ENCODE measurements around the gene KCNMA1. TPM values are rescaled to one million over a fixed set of nuclear protein-coding genes. Genes with fewer than 3 reads are reported as not detected.

Gene KCNMA1
- total and polyA plus RNA-seq, 9 of the 15 experiments (the other 6 are each of a cell fraction or from before 2014, with no cell fraction given) = 0.01 to 0.95 (median 0.15) TPM; not detected in 4

GRCh38 chr10:77393821-77394501, 243.6 kb downstream of the KCNMA1 start (continued):
- TF ChIP-seq E4F1 (CRISPR knock-in tag; IDR thresholded peaks at IDR 0.05; ENCODE audit: borderline replicate concordance) = no peak
- TF ChIP-seq ZZZ3 (IDR thresholded peaks at IDR 0.05) = no peak
- no peak for TF ChIP-seq SRSF1 (IDR thresholded peaks at IDR 0.05; ENCODE audit: low read depth, low read length)

GRCh38 chr10:77393411-77393810, 244.2 kb downstream of the KCNMA1 start:
- H3K79me2 ChIP-seq (ENCODE audit: control insufficient read depth, insufficient read depth, low read length) = no peaks in the 10 kb centered on the region
- intact Hi-C loops (cut with micrococcal nuclease) = no loop called here
- no peaks in the 10 kb centered on the region for H3K9me1 ChIP-seq (ENCODE audit: control insufficient read depth, insufficient read depth, low read length)
- ChIA-PET CTCF (ENCODE audit: low intra/inter-chr PET ratio) (interaction anchor here (2.2 kb wide), 1 partner anchor 248 kb away, joined by 11 read pairs; no protein-coding TSS in a partner anchor), POLR2A (no interaction called here)
- no peaks in the 10 kb centered on the region for H3K9me3 ChIP-seq (replicated peaks; ENCODE audit: control insufficient read depth, insufficient read depth, low read depth, low read length)
- DNase-seq (ENCODE audit: extremely low read depth in 1 of 4, low spot score in 3 of 4) = no peak
- no peak overlapping the region for H2AFZ ChIP-seq (ENCODE audit: low read depth, low read length)
- BruUV-seq (replicated peaks) = no TSS peak
- no peaks in the 10 kb centered on the region for H3K4me1 ChIP-seq (replicated peaks in 1 of 2; ENCODE audit: control insufficient read depth in 2 of 2, insufficient read depth in 2 of 2, low read length in 2 of 2)
- H3K27ac ChIP-seq (ENCODE audit: extremely low read depth, low read depth, low read length) = no peak overlapping the region
- 0 out of 2 replicates have a peak, but pooled peaks cover 4% of the 10 kb centered on the region for H4K20me1 ChIP-seq (replicated peaks; ENCODE audit: control insufficient read depth, insufficient read depth, low read length)
- no peak for FAIRE-seq
- H3K4me2 ChIP-seq (ENCODE audit: insufficient read depth, low read length) = no peak overlapping the region
- no peak overlapping the region for H3K9ac ChIP-seq (ENCODE audit: insufficient read depth in 1 of 2, low read depth in 2 of 2, low read length in 2 of 2)
- TF ChIP-seq RBM25 (IDR thresholded peaks at IDR 0.05; ENCODE audit: low read depth, low read length, severe bottlenecking) (peak; percentile 9), ZKSCAN1 (IDR thresholded peaks at IDR 0.05; ENCODE audit: low read depth, low read length) (no peak)
- in situ Hi-C loops (cut with MboI) = loop anchor here (25.0 kb wide), 1 partner anchor 244 kb away; the partner anchor contains the start of gene KCNMA1
- 0% methylated on average over 3 of the region's 3 CpGs for WGBS (ENCODE audit: insufficient coverage, low coverage, missing lambda C conversion rate)
- H3K36me3 ChIP-seq (ENCODE audit: control insufficient read depth, insufficient read depth, low read length) = no peaks in the 10 kb centered on the region
- no peak overlapping the region for H3K4me3 ChIP-seq
- peaks cover 0 to 2% of the 10 kb centered on the region in 2 experiments; a peak in 1 of 5 replicates for H3K27me3 ChIP-seq (ENCODE audit: control insufficient read depth in 2 of 2, insufficient read depth in 2 of 2, low read length in 2 of 2)
- ATAC-seq = no peak
